Measurements from ENCODE around the gene PEMT. TPM values are rescaled to one million over a fixed set of nuclear protein-coding genes. Genes with fewer than 3 reads are reported as not detected.
"Not testable (repeated sequence)": the region's sequence is repeated elsewhere in the genome, so short reads cannot be mapped to it uniquely, and the experiment has no call there.

Gene PEMT, protein sequence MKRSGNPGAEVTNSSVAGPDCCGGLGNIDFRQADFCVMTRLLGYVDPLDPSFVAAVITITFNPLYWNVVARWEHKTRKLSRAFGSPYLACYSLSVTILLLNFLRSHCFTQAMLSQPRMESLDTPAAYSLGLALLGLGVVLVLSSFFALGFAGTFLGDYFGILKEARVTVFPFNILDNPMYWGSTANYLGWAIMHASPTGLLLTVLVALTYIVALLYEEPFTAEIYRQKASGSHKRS
- 79.9 and 89.8 TPM in 2 replicates for total RNA-seq (2014; rRNA removed; shearing (Covaris generic))
- polyA plus RNA-seq (2015; cell fraction: cytosol; rRNA removed), result 57.7 and 64.2 TPM in 2 replicates
- 20.3 and 27.2 TPM in 2 replicates for polyA plus RNA-seq (2015; cell fraction: nucleus; rRNA removed)

GRCh38 chr17:17591355-17592298 lies at the start of gene PEMT:
PEMT (minus strand) TSS chr17:17591708; CDS start chr17:17591626, 82 bp downstream.
- peak; percentile 98 for DNase-seq (ENCODE audit: low read depth)

- not testable (repeated sequence) for DNase-seq (ENCODE audit: low read depth)
Measured at GRCh38 chr17:17639661-17640270, 48.3 kb upstream of the PEMT start.

DNA sequence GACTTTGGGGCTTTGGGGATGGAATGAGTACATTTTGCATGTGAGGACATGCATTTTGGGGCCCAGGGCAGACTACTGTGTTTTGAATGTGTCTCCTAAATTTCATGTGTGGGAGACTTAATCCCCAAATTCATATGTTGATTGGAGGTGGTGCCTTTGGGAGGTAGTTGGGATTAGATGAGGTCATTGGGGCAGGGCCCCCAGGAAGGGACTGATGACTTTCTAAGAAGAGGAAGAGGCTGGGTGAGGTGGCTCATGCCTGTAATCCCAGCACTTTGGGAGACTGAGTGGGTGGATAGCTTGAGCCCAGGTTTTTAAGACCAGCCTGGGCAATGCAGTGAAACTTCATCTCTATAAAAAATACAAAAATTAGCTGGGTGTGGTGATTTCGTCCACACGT lies 47.0 kb upstream of the PEMT start:
- DNase-seq (ENCODE audit: low read depth), result no peak

DNA sequence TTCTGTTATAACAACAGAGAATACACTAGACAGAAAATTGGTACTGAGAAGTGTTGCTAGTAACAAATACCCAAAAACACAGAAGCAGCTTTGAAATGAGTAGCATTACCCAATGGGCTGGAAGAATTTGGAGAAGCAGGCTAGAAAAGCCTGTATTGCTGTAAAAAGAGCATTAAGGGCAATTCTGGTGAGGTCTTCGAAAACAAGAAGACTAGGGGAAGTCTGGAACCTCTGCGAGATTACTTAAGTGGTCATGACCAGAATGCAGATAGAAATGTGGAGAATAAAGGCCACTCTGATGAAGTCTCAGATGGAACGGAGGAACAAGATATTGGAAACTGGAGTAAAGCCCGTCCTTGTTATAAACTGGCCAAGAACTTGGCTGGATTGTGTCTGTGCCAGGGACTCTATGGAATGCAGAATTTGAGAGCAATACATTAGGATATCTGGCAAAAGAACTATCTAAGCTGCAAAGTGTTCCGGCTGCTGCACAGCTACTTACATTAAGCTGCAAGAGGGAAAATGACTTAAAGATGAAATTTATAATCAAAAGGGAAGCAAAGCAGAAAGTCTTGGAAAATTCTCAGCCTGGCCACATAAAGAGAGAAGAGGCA lies 44.9 kb upstream of the PEMT start:
- no peak for DNase-seq (ENCODE audit: low read depth)

GRCh38 chr17:17635537-17636271 lies 44.2 kb upstream of the PEMT start:
- DNase-seq (ENCODE audit: low read depth), result not testable (repeated sequence)

DNA sequence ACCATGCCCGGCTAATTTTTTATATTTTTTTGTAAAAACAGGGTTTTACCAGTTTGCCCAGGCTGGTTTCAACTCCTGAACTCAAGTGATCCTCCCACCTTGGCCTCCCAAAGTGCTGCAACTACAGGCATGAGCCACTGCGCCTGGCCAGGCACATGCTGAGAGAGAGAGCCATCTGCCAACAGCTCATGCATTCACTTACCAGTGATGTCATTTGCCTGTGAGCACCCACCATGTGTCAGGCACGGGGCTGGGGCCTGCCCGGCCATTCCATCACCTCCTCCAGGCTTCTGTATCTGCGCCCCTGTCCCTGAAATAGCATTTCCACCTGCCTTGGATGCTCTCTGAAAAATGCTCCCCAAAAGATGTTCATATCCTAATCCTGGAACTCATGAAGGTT lies 43.6 kb upstream of the PEMT start:
- no peak for DNase-seq (ENCODE audit: low read depth)

DNA sequence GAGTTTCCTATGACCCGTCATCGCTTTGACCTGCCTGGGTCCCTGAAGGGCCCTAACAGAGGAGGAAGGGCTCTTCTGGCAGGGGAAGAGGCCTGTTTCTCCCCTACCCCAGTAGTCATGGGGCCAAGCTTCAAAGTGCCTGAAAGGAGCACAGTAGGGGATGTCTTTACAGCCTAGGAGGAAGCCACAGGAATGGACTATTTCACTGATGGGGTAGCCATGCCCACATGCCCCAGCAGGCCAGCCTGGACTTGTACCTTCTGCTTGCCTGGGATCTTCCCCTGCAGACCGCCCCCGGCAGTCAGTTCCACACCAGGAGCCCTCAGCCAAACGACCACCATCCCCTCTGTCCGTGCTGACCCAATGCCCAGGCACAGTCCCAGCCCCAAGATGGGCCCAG lies 41.8 kb upstream of the PEMT start:
- no peak for DNase-seq (ENCODE audit: low read depth)

- DNase-seq (ENCODE audit: low read depth), result peak; percentile 27
Measured at GRCh38 chr17:17632690-17633089, 41.2 kb upstream of the PEMT start.

DNA sequence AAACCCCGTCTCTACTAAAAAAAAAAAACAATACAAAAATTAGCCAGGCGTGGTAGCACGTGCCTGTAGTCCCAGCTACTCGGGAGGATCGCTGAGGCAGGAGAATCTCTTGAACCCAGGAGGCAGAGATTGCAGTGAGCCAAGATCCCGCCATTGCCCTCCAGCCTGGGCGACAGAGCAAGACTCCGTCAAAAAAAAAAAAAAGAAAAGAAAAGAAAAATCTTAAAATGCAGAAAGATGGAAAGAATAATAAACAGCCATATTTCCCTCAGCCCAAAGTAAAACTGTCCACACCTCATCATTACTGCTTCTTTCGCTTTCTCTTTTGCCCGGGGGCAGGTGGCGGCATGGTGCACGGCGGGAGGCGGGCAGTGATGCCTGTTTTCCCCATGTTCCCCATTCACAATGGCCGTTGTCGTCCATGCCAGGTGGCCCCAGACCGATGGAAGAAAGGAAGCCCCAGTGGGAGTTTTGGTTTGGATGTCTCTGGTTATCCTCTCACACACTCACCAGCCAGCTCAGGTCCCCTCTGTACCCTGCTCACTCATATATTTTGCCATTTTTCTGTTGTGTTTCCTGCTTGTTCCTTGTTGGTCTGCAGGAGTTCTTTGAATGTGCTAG lies 37.0 kb upstream of the PEMT start:
- no peak for DNase-seq (ENCODE audit: low read depth)

- no peak for DNase-seq (ENCODE audit: low read depth)
Measured at GRCh38 chr17:17626840-17627239, 35.3 kb upstream of the PEMT start.

- DNase-seq (ENCODE audit: low read depth), result no peak
Measured at GRCh38 chr17:17626151-17626805, 34.8 kb upstream of the PEMT start.

GRCh38 chr17:17624741-17625140 lies 33.2 kb upstream of the PEMT start:
- no peak for DNase-seq (ENCODE audit: low read depth)

GRCh38 chr17:17623904-17624303 lies 32.4 kb upstream of the PEMT start:
- no peak for DNase-seq (ENCODE audit: low read depth)

DNA sequence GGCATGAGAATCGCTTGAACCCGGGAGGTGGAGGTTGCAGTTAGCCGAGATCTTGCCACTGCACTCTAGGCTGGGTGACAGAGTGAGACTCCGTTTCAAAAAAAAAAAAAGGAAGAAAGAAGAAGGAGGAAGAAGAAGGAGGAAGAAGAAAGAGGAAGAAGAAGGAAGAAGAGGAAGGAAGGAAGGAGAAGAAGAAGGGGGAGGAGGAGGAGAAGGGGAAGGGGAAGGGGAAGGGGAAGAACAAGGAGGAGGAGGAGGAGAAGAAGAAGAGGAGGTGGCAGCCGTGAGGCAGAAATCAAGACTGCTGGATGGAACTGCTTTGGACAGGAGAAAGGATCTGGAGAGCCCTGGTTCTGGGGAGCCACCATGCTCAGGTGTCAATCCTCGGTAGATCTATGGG lies 29.7 kb upstream of the PEMT start:
- no peak for DNase-seq (ENCODE audit: low read depth)

GRCh38 chr17:17613708-17614114 lies 22.2 kb upstream of the PEMT start:
- peak; percentile 61 for DNase-seq (ENCODE audit: low read depth)

GRCh38 chr17:17612085-17613022 lies 20.8 kb upstream of the PEMT start:
- no peak for DNase-seq (ENCODE audit: low read depth)

DNA sequence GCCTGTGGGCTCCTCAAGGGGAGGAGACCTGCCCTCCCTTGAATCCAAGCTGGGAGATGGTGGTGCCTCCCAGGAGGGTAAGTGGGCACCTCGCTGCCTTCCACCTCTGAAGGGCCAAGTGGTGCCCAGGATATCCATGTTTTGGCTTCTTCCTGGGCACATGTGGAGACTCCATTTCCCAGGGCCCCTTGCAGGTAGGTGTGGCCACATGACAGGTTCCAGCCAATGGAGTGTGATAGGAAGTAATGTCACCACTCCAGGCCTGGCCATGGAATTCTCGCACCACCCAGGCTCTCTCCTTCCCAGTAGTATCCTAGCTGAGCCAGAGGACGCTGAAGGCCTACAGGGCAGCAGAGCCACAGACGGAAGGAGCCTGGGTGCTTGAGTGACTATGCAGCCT lies 17.6 kb upstream of the PEMT start:
- DNase-seq (ENCODE audit: low read depth), result peak; percentile 39

- no peak for DNase-seq (ENCODE audit: low read depth)
Measured at GRCh38 chr17:17606416-17607000, 15.0 kb upstream of the PEMT start.
